Cardiac fibroblast (primary cell): ENCODE results near the gene ANKRD13A.
"Not testable (repeated sequence)": the region's sequence is repeated elsewhere in the genome, so short reads cannot be mapped to it uniquely, and the experiment has no call there.

Source experiments
- DNase-seq, 2 donors: peaks; one replicate each; pipeline versions ENCODE4 v3.0.0 to v3.0.0-alpha.2; 2010; ENCODE audit warnings: low read depth in 2 of 2
- H3K4me3 ChIP-seq, 2 donors: replicated peaks in 1 of 2; 1 replicate in 1 of 2; 2 replicates in 1 of 2; pipeline ENCODE4 v1.5.1; 2011; ENCODE audit warnings: low read depth in 2 of 2, low read length in 2 of 2, mild to moderate bottlenecking in 2 of 2, moderate library complexity in 1 of 2
- CTCF ChIP-seq: IDR thresholded peaks from one replicate; pipeline ENCODE4 v1.5.1; 2011; ENCODE audit warnings: low read depth, mild to moderate bottlenecking, low read length, inconsistent platforms

Gene ANKRD13A

GRCh38 chr12:110042264-110042663 lies 43.0 kb downstream of the ANKRD13A start:
- TF ChIP-seq CTCF, result no peak
- no peak for DNase-seq
- no peak overlapping the region for H3K4me3 ChIP-seq

- no peak overlapping the region for H3K4me3 ChIP-seq
- no peak for TF ChIP-seq CTCF
Measured at GRCh38 chr12:110046451-110047187, 47.4 kb downstream of the ANKRD13A start.

GRCh38 chr12:110047297-110047940 lies 48.2 kb downstream of the ANKRD13A start:
- DNase-seq, result no peak
- TF ChIP-seq CTCF, result no peak
- H3K4me3 ChIP-seq, result peak overlapping the region; percentile 70 to 94

More at GRCh38 chr12:110046451-110047187, 47.4 kb downstream of the ANKRD13A start:
- peak in 1 of 2 donors; percentile 17 for DNase-seq

GRCh38 chr12:110048242-110049027 lies 49.2 kb downstream of the ANKRD13A start, which contains the start of gene C12orf76:
TSS of gene C12orf76 (minus strand) at chr12:110048522. CDS start at chr12:110048495, 27 bp downstream.
- peak within 1 kb of the TSS; percentile 70 to 94 for H3K4me3 ChIP-seq
- no peak for TF ChIP-seq CTCF

GRCh38 chr12:110049034-110049433 lies 49.8 kb downstream of the ANKRD13A start:
- peak overlapping the region; percentile 70 to 94 for H3K4me3 ChIP-seq
- DNase-seq, result not testable (repeated sequence)

More at GRCh38 chr12:110048242-110049027, 49.2 kb downstream of the ANKRD13A start, which contains the start of gene C12orf76:
- DNase-seq, result peak; percentile 97 to 99

- not testable (repeated sequence) for DNase-seq, H3K4me3 ChIP-seq
Measured at GRCh38 chr12:110049666-110050065, 50.4 kb downstream of the ANKRD13A start.

- TF ChIP-seq CTCF, result no peak
- DNase-seq, result no peak
Measured at GRCh38 chr12:110050927-110051326, 51.7 kb downstream of the ANKRD13A start.

GRCh38 chr12:110055375-110056352 lies 56.4 kb downstream of the ANKRD13A start:
- H3K4me3 ChIP-seq, result not testable (repeated sequence)

More at GRCh38 chr12:110050927-110051326, 51.7 kb downstream of the ANKRD13A start:
- no peak overlapping the region for H3K4me3 ChIP-seq

GRCh38 chr12:110056643-110057042 lies 57.4 kb downstream of the ANKRD13A start:
- DNase-seq, H3K4me3 ChIP-seq: not testable (repeated sequence)

More at GRCh38 chr12:110055375-110056352, 56.4 kb downstream of the ANKRD13A start:
- peak; percentile 82 to 93 for DNase-seq
